Stimulated activated naive CD4-positive, alpha-beta T cell treated with Interleukin-2 at 50 U/mL for 16 hours (primary cell): Measurements from ENCODE around the gene PTGS2.

Source experiments
- DNase-seq: peaks from one replicate; lab custom pipeline; 2025; lab: John Stamatoyannopoulos, UW

The PTGS2 gene

DNA sequence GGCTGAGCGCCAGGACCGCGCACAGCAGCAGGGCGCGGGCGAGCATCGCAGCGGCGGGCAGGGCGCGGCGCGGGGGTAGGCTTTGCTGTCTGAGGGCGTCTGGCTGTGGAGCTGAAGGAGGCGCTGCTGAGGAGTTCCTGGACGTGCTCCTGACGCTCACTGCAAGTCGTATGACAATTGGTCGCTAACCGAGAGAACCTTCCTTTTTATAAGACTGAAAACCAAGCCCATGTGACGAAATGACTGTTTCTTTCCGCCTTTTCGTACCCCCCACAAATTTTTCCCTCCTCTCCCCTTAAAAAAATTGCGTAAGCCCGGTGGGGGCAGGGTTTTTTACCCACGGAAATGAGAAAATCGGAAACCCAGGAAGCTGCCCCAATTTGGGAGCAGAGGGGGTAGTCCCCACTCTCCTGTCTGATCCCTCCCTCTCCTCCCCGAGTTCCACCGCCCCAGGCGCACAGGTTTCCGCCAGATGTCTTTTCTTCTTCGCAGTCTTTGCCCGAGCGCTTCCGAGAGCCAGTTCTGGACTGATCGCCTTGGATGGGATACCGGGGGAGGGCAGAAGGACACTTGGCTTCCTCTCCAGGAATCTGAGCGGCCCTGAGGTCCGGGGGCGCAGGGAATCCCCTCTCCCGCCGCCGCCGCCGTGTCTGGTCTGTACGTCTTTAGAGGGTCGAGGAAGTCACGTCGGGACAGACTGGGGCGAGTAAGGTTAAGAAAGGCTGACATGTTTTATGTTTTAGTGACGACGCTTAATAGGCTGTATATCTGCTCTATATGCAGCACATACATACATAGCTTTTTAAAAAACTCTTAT is at the start of gene PTGS2:
PTGS2 (minus strand) TSS at position 179 of the 817 bp plus-strand sequence; CDS start at position 46, 133 bp downstream.
- DNase-seq = no peak

DNA sequence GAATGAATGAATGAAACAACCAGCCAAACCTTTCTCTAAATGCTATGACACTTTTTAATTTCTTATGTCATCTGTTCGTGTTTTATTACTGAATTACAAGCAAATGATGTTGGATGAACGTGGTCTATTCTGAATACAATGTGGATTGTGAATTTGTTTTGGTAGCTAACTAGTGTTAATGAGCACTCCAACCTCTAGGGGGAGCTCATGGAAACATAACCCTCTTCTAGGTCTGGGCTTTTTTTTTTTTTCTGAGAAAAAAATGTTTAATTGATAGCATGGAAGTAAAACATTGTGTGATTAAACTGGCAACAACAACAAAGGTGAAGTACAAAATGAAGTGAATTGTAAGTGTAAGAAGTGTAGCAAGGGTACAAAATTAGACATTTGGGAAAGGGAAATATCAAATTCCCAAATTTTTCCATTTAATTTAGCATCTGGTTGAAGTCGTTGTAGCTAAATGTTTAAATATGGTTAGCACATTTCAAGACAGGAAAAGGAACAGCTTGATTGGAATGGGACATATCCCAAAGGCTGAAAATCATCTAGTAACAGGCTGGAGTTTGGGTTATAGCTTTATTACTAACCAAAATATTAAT is 42.6 kb upstream of the PTGS2 start:
- no peak for DNase-seq

GRCh38 chr1:186717286-186717685 is 37.1 kb upstream of the PTGS2 start:
- no peak for DNase-seq

GRCh38 chr1:186715887-186716809 is 35.9 kb upstream of the PTGS2 start:
- no peak for DNase-seq

GRCh38 chr1:186710696-186711095 is 30.5 kb upstream of the PTGS2 start:
- DNase-seq = no peak

GRCh38 chr1:186708694-186709097 is 28.5 kb upstream of the PTGS2 start:
- DNase-seq = no peak

DNA sequence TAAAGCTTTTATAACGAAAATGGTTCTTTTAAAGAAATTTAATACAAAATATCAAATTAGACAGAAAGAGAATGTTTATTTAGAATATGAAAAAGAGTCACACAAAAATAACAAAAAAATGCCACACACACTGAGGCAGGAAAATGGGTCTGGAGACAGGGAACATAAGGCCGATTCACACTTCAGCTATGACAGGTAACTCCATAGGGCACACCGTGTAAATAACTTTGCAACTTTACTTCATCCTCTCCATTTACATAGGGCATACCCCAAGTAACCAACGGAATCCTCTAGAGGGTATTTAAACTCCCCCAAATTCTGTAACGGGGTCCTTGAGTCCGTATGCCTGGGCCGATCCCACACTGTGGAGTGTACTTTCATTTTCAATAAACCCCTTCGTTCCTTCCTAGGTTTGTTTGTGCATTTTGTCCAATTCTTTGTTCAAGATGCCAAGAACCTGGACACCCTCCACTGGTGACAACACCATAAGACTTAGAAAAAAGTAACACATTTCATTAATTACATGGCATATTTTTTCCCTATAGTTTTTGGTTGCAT is 23.1 kb upstream of the PTGS2 start:
- no peak for DNase-seq

GRCh38 chr1:186700722-186701121 is 20.5 kb upstream of the PTGS2 start:
- no peak for DNase-seq

DNA sequence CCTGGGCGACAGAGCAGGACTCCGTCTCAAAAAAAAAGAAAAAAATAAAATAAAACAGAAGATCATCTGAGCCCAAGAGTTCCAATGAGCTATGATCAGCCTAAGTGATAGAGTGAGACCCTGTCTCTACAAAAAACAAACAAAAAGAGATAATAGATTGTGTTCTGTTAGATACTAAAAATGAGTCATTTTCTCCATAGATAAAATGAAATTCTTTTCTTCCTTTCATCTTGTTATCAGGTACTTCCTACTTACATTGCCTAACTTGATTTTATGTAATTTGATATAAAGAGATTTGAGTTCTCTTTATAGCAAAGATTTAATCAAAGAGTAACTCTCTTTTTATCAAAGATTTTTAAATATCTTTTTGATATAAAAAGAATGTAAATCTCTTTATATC is 19.3 kb upstream of the PTGS2 start:
- no peak for DNase-seq

GRCh38 chr1:186689907-186690306 is 9.7 kb upstream of the PTGS2 start:
- no peak for DNase-seq

- DNase-seq = no peak
Observed at GRCh38 chr1:186689376-186689775, 9.2 kb upstream of the PTGS2 start.

DNA sequence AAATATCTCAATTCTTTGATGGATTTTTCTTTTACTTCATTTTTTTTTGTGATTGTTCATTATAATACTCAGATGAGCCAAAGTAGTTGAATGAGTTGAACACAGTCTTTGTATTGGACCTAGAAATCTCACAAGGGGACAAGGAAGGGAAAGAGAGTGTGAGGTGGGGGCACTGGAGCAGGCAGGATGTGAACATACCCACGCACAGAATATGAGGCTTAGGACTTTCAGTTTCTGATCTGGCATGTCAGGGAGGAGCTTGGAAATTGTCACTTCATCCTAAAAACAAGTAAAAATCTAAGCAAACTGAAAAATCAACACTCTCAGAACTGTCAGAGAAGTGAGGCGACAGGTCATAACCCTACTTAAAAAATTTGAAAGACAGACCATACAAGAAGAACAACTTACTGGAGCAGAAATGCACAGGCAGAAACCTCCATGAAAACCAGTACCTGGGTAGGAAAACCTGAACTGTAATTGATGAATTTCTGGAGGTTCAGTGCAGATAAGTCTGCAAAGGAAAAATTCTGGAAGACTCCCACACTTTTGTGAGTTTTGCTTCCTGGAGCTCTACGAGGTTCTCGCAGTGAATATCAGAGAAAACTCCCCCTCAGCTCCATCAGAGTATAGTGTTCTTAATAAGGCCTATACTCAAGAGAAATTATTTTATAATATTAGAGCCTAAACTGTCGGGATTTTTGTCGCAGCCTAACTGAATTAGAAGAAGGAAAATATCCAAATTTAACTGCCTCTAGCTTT is 3.6 kb upstream of the PTGS2 start:
- DNase-seq = no peak

GRCh38 chr1:186682736-186683135 is 2.5 kb upstream of the PTGS2 start:
- no peak for DNase-seq

GRCh38 chr1:186681801-186682200 is 1.6 kb upstream of the PTGS2 start:
- DNase-seq = no peak

DNA sequence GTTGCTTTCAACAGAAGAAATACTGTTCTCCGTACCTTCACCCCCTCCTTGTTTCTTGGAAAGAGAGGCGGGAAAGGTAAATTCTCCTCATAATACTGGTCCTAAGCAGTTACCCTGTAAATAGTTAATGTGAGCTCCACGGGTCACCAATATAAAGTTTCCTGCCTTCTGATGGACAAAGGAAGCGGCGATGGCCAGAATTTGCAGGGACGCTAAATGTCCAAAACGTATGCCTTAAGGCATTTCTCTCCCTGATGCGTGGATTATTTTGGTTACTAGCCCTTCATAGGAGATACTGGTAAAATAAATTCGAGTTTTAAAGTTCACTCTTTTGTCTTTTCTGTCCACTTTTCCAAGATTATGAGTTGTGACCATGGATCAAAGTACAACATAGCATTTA is 898 bp upstream of the PTGS2 start:
- DNase-seq = no peak

DNA sequence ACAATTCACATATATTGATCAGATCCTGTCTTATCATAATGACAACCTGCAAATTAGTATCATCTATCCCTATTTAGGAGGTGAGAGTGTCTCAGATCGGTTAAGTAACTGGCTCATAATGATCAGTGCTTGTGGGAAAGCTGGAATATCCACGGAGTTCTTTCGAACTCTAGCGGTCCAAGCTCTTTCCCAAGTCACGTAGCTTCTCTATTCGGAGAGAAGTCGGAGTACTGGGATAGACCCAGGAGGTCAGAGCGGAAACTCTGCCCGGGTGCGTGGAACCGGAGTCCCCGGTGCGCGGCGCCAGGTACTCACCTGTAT is 339 bp downstream of the PTGS2 start:
- DNase-seq = no peak

DNA sequence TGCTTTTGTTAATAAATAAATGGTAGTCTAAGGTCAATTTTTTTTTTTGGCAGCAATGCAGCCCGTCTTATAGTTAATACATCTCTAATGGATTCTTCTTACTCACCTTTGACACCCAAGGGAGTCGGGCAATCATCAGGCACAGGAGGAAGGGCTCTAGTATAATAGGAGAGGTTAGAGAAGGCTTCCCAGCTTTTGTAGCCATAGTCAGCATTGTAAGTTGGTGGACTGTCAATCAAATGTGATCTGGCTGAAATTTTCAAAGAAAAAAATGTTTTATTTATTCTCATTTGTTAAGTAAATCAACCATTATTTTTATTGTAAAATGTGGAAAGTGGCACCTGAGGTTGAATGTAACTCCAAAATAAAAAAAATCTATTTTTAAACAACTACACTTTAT is 2.1 kb downstream of the PTGS2 start:
- no peak for DNase-seq

- DNase-seq = no peak
Observed at GRCh38 chr1:186672596-186672995, 7.6 kb downstream of the PTGS2 start.

DNA sequence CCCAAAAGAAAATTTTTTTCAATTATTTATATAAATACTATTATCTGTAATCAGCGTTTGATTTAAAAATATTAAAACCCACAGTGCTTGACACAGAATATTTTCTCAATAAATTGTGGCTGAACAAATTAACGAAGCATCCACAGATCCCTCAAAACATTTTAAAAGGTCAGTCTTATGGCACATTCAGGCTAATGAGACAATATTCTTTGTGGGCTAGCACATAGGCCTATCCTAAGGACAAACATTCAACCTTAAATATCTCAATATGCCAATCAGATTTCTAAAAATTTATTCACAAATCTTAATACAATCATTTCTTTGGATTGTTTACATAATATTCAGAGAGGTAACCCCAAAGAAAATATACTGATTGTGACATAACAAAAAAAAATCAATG is 8.1 kb downstream of the PTGS2 start:
- DNase-seq = no peak

DNA sequence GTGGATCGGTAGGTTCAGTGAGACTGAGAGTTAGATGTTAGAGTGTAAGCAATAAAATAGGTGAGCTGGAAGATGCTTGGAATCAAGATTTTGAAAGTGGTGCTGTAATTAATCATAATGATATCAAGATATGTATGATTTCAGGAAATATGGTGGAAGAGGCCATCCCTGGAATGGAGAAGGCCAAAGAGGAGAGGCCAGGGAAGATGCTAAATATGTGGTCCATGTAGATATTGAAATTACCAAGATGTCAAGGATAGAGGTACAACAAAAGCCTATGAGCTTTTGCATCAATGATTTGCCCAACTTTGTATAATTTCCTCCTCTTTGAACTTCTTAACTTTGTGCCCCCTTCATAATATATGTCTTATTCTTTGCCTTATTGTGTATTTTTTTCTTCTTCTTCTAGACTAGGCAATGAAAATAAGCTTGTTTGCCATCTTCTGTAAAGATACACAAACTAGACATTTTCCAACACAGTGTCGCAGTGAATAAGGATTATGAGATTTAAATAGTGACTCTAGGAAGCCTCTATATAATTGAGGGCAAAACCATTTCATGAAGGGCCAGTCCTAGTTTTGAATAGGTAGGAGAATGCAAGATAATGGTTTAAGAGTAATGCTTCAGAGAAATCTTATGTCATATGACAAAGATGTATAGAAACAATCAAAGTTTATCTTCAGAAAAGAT is 8.9 kb downstream of the PTGS2 start:
- DNase-seq = no peak
